Stimulated activated naive CD4-positive, alpha-beta T cell (primary cell): ENCODE measurements around the gene NADSYN1.
"Not testable (repeated sequence)": the region's sequence is repeated elsewhere in the genome, so short reads cannot be mapped to it uniquely, and the experiment has no call there.

Source experiments
- DNase-seq, 6 experiments: peaks; one replicate each; lab custom pipeline; 2025; lab: John Stamatoyannopoulos, UW

Gene NADSYN1

GRCh38 chr11:71527576-71528210 lies 74.7 kb downstream of the NADSYN1 start:
- no peak for DNase-seq

DNA sequence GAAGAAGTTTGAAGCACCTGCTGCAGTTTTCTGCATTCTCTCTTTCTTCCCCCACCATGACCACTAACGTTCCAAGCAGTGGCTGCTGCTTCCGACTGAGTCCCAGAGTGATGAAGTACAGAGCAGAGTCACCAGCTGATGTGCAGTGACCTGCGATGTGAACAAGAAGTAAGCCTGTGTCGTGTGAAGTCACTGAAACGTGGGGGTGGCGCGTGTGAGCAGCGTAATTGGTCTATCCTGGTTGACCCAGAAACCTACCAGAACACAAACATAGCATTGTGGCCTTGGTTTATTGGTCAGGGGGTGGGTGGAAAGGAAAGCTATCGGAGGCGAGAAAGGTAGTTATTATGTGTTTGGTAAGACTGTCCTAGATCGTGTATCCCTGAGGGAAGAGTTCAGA lies 77.6 kb downstream of the NADSYN1 start:
- no peak for DNase-seq

GRCh38 chr11:71532036-71532610 lies 79.1 kb downstream of the NADSYN1 start:
- DNase-seq: no peak

DNA sequence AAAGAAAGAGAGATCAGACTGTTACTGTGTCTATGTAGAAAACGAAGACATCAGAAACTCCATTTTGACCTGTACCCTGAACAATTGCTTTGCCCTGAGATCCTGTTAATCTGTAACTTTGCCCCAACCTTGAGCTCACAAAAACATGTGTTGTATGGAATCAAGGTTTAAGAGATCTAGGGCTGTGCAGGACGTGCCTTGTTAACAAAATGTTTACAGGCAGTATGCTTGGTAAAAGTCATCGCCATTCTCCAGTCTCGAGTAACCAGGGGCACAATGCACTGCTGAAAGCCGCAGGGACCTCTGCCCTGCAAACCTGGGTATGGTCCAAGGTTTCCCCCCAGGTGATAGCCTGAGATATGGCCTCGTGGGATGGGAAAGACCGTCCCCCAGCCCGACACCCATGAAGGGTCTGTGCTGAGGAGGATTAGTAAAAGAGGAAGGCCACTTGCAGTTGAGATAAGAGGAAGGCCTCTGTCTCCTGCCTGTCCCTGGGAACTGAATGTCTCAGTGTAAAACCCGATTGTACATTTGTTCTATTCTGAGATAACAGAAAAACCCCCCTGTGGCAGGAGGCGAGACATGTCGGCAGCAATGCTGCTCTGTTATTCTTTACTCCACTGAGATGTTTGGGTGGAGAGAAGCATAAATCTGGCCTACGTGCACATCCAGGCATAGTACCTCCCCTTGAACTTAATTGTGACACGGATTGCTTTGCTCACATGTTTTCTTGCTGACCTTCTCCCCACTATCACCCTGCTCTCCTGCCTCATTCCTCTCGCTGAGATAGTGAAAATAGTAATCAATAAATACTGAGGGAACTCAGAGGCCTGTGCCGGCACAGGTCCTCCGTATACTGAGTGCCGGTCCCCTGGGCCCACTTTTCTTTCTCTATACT lies 82.0 kb downstream of the NADSYN1 start:
- not testable (repeated sequence) for DNase-seq

GRCh38 chr11:71535825-71536224 lies 82.8 kb downstream of the NADSYN1 start:
- DNase-seq: no peak

- no peak for DNase-seq
Measured at GRCh38 chr11:71537537-71537936, 84.5 kb downstream of the NADSYN1 start.

DNA sequence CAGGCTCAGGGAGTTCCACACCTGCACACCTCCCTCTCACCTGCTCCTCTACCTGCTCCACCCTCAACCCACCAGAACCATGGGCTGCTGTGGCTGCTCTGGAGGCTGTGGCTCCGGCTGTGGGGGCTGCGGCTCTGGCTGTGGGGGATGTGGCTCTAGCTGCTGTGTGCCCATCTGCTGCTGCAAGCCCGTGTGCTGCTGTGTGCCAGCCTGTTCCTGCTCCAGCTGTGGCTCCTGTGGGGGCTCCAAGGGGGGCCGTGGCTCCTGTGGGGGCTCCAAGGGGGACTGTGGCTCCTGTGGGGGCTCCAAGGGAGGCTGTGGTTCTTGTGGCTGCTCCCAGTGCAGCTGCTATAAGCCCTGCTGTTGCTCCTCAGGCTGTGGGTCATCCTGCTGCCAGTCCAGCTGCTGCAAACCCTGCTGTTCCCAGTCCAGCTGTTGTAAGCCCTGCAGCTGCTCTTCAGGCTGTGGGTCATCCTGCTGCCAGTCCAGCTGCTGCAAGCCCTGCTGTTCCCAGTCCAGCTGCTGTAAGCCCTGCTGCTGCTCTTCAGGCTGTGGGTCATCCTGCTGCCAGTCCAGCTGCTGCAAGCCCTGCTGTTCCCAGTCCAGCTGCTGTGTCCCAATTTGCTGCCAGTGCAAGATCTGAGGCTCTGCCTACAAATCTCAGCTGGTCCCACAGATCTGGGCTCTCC lies 85.1 kb downstream of the NADSYN1 start, which contains the start of gene KRTAP5-8:
Gene KRTAP5-8, plus strand, starts transcription at position 49 of the 689 bp plus-strand sequence. Its CDS starts 31 bp downstream, at position 80.
- not testable (repeated sequence) for DNase-seq

GRCh38 chr11:71538666-71538990 lies 85.6 kb downstream of the NADSYN1 start:
- DNase-seq: no peak

- DNase-seq: no peak
Measured at GRCh38 chr11:71539017-71539416, 86.0 kb downstream of the NADSYN1 start.

- not testable (repeated sequence) for DNase-seq
Measured at GRCh38 chr11:71539971-71540370, 87.0 kb downstream of the NADSYN1 start.

DNA sequence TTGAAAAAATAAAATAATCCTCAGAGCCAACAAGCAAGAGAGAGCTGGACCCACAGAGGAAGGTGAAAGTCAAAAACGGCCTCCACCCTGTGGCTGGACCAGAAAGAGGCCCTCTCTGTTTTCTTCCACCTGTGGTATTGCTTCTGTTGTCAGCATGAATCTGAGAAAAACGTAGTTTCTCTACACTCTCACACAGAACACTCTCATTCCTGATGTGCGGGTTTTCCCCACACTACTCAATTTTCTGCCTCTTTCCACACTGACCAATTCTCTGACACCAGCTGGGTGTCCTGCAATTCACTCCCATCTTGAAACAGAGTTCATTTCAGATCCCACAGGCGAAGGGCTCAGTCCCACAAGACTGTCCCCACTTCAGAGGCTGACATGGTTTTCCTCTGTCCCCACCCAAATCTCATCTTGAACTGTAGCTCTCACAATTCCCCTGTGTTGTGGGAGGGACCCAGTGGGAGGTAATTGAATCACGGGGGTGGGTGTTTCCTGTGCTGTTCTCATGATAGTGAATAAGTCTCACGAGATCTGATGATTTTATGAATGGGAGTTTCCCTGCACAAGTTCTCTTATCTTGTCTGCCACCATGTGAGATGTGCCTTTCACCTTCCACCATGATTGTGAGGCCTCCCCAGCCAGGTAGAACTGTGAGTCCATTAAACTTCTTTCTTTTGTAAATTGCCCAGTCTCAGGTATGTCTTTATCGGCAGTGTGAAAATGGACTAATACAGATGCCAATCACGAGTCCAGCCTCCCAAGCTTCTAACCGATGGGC lies 87.7 kb downstream of the NADSYN1 start:
- not testable (repeated sequence) for DNase-seq

DNA sequence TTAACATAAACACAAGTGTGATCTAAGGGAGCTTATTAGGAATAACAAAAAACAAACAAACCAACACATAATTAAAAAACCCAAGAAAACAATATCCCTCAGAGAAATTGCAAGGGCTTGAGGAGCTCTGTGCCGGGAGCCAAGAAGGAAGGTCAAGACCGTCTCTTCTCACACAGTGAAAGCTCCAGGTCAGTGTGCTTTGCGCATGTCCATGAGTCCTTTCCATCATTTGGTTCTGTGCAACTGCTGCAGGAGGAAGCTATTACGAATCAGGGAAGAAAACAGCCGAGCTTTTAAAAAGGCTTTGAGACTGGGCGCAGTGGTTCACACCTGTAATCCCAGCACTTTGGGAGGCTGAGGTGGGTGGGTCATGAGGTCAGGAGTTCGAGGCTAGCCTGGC lies 89.4 kb downstream of the NADSYN1 start:
- no peak for DNase-seq

- DNase-seq: no peak
Measured at GRCh38 chr11:71542879-71543777, 90.1 kb downstream of the NADSYN1 start.

- DNase-seq: no peak
Measured at GRCh38 chr11:71543866-71544265, 90.9 kb downstream of the NADSYN1 start.

GRCh38 chr11:71544525-71545214 lies 91.7 kb downstream of the NADSYN1 start:
- DNase-seq: no peak

- DNase-seq: no peak
Measured at GRCh38 chr11:71545405-71545966, 92.5 kb downstream of the NADSYN1 start.

DNA sequence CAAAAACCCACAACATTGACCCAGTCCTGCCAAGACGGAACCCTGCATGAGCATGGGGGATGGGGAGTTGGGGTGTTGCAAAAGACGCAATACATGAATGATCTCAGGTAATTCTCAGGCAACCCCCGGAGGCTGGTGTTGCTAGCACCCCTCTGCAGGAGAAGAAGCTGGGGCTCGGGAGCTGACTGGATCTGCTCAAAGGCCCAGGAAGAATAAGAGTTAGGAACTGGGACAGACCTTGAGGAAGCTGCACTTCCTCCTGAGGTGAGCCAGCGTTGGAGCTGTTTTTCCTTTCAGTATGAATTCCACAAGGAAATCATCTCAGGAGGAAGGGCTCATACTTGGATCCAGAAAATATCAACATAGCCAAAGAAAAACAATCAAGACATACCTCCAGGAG lies 95.1 kb downstream of the NADSYN1 start, which contains the start of gene KRTAP5-9:
Gene KRTAP5-9, plus strand, starts transcription at position 301 of the 400 bp plus-strand sequence. CDS start 238 bp downstream, outside the sequence.
- DNase-seq: no peak

DNA sequence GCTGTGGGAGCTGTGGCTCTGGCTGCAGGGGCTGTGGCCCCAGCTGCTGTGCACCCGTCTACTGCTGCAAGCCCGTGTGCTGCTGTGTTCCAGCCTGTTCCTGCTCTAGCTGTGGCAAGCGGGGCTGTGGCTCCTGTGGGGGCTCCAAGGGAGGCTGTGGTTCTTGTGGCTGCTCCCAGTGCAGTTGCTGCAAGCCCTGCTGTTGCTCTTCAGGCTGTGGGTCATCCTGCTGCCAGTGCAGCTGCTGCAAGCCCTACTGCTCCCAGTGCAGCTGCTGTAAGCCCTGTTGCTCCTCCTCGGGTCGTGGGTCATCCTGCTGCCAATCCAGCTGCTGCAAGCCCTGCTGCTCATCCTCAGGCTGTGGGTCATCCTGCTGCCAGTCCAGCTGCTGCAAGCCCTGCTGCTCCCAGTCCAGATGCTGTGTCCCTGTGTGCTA lies 95.7 kb downstream of the NADSYN1 start:
- no peak for DNase-seq
